Hepatic stellate cell (primary cell): ENCODE results near the gene TPBG.
"Not testable (repeated sequence)": the region's sequence is repeated elsewhere in the genome, so short reads cannot be mapped to it uniquely, and the experiment has no call there.

ENCODE experiments used
- DNase-seq: peaks from one replicate; pipeline ENCODE4 v3.0.0; 2011; ENCODE audit warnings: low spot score

TPBG gene

GRCh38 chr6:82374516-82374915, 10.9 kb downstream of the TPBG start:
- DNase-seq = no peak

- DNase-seq = no peak
Measured at GRCh38 chr6:82376636-82377035, 13.0 kb downstream of the TPBG start.

DNA sequence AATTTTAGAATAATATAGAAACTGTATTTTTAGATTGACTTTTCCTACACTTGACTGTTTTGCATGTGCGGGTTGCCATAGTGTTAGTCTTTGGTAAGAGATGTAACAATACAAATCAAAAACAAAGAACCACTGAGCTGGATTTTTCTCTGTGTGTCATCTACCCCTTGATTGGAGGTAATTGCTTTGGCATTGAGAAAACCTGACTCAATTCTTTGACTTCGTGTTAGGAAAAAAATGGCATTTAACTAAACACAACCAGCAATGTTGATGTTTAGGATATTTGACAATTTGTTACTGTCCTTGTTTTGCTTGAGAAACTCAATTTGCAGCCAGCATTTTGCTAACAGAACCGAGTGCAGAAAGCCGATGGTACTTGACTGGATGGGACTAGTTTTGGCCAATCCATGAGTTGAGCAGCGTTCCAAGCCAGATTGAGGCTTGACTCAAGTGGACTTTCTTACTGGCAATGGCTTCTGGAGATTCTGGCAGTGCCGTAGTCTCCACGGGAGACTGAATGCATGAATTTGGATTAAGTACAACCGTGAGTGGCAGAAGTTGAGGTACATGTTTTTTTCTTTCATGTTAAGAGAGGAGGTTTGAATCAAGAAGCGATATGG, 17.1 kb downstream of the TPBG start:
- DNase-seq = no peak

GRCh38 chr6:82381278-82381677, 17.7 kb downstream of the TPBG start:
- DNase-seq = no peak

- DNase-seq = no peak
Measured at GRCh38 chr6:82385102-82385501, 21.5 kb downstream of the TPBG start.

GRCh38 chr6:82385546-82385945, 21.9 kb downstream of the TPBG start:
- no peak for DNase-seq

GRCh38 chr6:82385961-82386360, 22.3 kb downstream of the TPBG start:
- DNase-seq = no peak

GRCh38 chr6:82394770-82395169, 31.2 kb downstream of the TPBG start:
- not testable (repeated sequence) for DNase-seq

GRCh38 chr6:82396964-82397751, 33.5 kb downstream of the TPBG start:
- peak; percentile 51 for DNase-seq

- no peak for DNase-seq
Measured at GRCh38 chr6:82397962-82398692, 34.5 kb downstream of the TPBG start.

GRCh38 chr6:82408952-82409431, 45.4 kb downstream of the TPBG start:
- DNase-seq = no peak

DNA sequence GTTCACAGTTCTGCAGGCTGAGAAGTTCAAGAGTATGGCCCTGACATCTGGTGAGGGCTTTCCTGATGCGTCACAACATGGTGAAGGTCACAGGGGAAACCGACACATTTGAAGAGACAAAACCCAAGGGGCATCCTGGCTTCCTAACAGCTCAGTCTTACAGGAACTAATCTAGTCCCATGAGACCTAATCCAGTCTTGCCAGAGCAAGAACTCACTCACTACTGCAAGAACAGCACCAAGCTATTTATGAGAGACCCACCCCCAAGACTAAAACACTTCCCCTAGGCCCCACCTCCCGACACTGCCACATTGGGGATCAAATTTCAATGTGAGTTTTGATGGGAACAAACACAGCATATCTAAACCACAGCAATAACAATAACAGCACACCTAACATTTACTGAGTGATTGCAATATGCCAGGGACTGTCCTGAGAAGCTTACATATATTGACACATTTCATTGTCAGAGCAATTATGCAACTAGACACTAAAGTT, 46.6 kb downstream of the TPBG start:
- DNase-seq = peak; percentile 14

GRCh38 chr6:82413868-82414267, 50.3 kb downstream of the TPBG start:
- no peak for DNase-seq

- DNase-seq = no peak
Measured at GRCh38 chr6:82415820-82416219, 52.2 kb downstream of the TPBG start.

DNA sequence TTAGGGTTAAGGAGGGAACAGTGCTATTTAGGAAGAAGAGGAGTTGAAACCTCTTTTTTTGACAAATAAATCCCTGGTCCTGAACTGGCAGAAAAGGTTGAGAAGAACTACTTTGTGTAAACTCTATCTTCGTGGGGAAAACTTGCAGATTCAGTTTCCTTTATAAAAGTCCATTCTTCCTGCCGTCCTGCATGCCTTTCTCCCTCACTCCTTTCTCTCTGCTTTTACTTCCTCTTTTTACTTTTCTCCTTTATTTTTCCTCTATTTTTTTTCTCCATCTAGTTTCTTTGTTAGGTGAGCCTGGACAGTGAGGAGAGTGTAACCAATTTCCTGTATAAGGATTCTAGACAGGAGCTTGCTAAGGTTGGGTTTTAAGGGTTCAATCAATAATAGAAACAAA, 52.7 kb downstream of the TPBG start:
- no peak for DNase-seq
